Keratinocyte (primary cell): Measurements from ENCODE around the gene FAM136A. TPM values are rescaled to one million over a fixed set of nuclear protein-coding genes. Genes with fewer than 3 reads are reported as not detected.
"Not testable (repeated sequence)": the region's sequence is repeated elsewhere in the genome, so short reads cannot be mapped to it uniquely, and the experiment has no call there.

Experiments
- DNase-seq: peaks from one replicate; pipeline ENCODE4 v3.0.0-alpha.2; 2011; ENCODE audit warnings: low read depth, missing footprints, low spot score
- FAIRE-seq: peaks from 2 replicates; lab custom pipeline; 2011; peaks lifted over from hg19 to GRCh38; lab: Jason Lieb, UNC
- H2AFZ ChIP-seq: 2 replicates; pipeline ENCODE4 v1.6.0; 2012; ENCODE audit warnings: low read length, control low read depth, inconsistent platforms; ENCODE audit not compliant: control insufficient read depth
- H3K27ac ChIP-seq: 2 replicates; pipeline ENCODE4 v1.5.1; 2011; ENCODE audit warnings: low read length; ENCODE audit not compliant: control insufficient read depth, insufficient read depth
- H3K27me3 ChIP-seq: 3 replicates; pipeline ENCODE4 v1.6.0; 2011; ENCODE audit warnings: low read length; ENCODE audit not compliant: control insufficient read depth, insufficient read depth; ENCODE audit errors: extremely low read depth
- H3K36me3 ChIP-seq, 2 experiments: 2 replicates in 1 of 2; 3 replicates in 1 of 2; pipeline ENCODE4 v1.5.1; 2011; ENCODE audit warnings: low read length in 2 of 2, mild to moderate bottlenecking in 1 of 2; ENCODE audit not compliant: control insufficient read depth in 2 of 2, insufficient read depth in 2 of 2; ENCODE audit errors: extremely low read depth in 1 of 2
- H3K4me1 ChIP-seq: 3 replicates; pipeline ENCODE4 v1.5.1; 2011; ENCODE audit warnings: low read length; ENCODE audit not compliant: control insufficient read depth, insufficient read depth; ENCODE audit errors: extremely low read depth
- H3K4me2 ChIP-seq: 3 replicates; pipeline ENCODE4 v1.6.0; 2011; ENCODE audit warnings: low read depth, low read length; ENCODE audit not compliant: control insufficient read depth, insufficient read depth; ENCODE audit errors: extremely low read depth
- H3K4me3 ChIP-seq, 3 experiments: fragments of 200-600 bp in 1 of 3; sonication (generic) in 1 of 3; 2 replicates in 2 of 3; 3 replicates in 1 of 3; pipeline ENCODE4 v1.5.1; 2011 to 2016; ENCODE audit warnings: low read length in 3 of 3, mild to moderate bottlenecking in 3 of 3, control low read depth in 2 of 3, inconsistent platforms in 1 of 3, low read depth in 1 of 3, mixed read lengths in 1 of 3, mixed run types in 1 of 3, moderate library complexity in 1 of 3; ENCODE audit not compliant: control insufficient read depth in 2 of 3, insufficient read depth in 2 of 3; ENCODE audit errors: extremely low read depth in 1 of 3
- H3K79me2 ChIP-seq: 2 replicates; pipeline ENCODE4 v1.6.0; 2012; ENCODE audit warnings: low read length; ENCODE audit not compliant: control insufficient read depth, insufficient read depth
- H3K9ac ChIP-seq: 3 replicates; pipeline ENCODE4 v1.6.0; 2011; ENCODE audit warnings: low read length; ENCODE audit not compliant: control insufficient read depth, insufficient read depth; ENCODE audit errors: extremely low read depth
- H3K9me1 ChIP-seq: 3 replicates; pipeline ENCODE4 v1.6.0; 2011; ENCODE audit warnings: low read length; ENCODE audit not compliant: control insufficient read depth, insufficient read depth; ENCODE audit errors: extremely low read depth
- H3K9me3 ChIP-seq: 2 replicates; pipeline ENCODE4 v1.5.1; 2012; ENCODE audit warnings: low read depth, low read length; ENCODE audit not compliant: control insufficient read depth
- H4K20me1 ChIP-seq: 3 replicates; pipeline ENCODE4 v1.6.0; 2011; ENCODE audit warnings: low read length; ENCODE audit not compliant: control insufficient read depth, insufficient read depth; ENCODE audit errors: extremely low read depth
- CTCF ChIP-seq, 3 experiments: IDR thresholded peaks in 1 of 3; conservative IDR thresholded peaks in 1 of 3; optimal IDR thresholded peaks in 1 of 3; 2 replicates in 2 of 3; 3 replicates in 1 of 3; pipeline versions ENCODE3 to v1.5.1; 2011; ENCODE audit warnings: low read length in 3 of 3, mild to moderate bottlenecking in 3 of 3, moderate library complexity in 2 of 3, control low read depth in 1 of 3, inconsistent platforms in 1 of 3; ENCODE audit not compliant: insufficient read depth in 2 of 3; ENCODE audit errors: extremely low read depth in 1 of 3
- EZH2 ChIP-seq: IDR thresholded peaks from one replicate; pipeline ENCODE4 v1.6.1; 2012; ENCODE audit warnings: inconsistent platforms, mild to moderate bottlenecking, low read length, moderate library complexity
- dilution Hi-C: fragments of 300-500 bp; cut with MboI; formaldehyde crosslinking; loops from one replicate; pipeline ENCODE4 v1.7.0; 2020; ENCODE audit warnings: low sequenced_read_pairs; ENCODE audit not compliant: extremely low pct_ligation_motif_present
- polyA plus RNA-seq, 5 experiments: library from polyadenylated mRNA; depleted of rRNA in 3 of 5; stranded (reverse) in 3 of 5; stranded (forward) in 1 of 5; unstranded in 1 of 5; fragments of >200 nt; gene quantifications; 1 replicate in 1 of 5; 2 replicates in 3 of 5; 3 replicates in 1 of 5; pipeline versions ENCODE4 v1.2.1 to v1.2.3, GENCODE V29; 2011 to 2012; ENCODE audit warnings: missing spikeins in 2 of 5, low read depth in 1 of 5, low replicate concordance in 1 of 5

The FAM136A gene
- polyA plus RNA-seq, 1 donor (not counting 4 experiments of a cell fraction or from before 2014, with no cell fraction given) = 35.8 TPM

GRCh38 chr2:70304498-70304897 lies 2.6 kb upstream of the FAM136A start:
- peaks cover 0 to 2% of the 10 kb centered on the region in 2 experiments for H3K36me3 ChIP-seq
- peak overlapping the region; percentile 7 for H2AFZ ChIP-seq
- no peaks in the 10 kb centered on the region for H4K20me1 ChIP-seq
- no peaks in the 10 kb centered on the region for H3K9me3 ChIP-seq
- no peak overlapping the region for H3K4me3 ChIP-seq
- FAIRE-seq (no peak), DNase-seq (no peak)
- H3K9ac ChIP-seq = no peak overlapping the region
- no peaks in the 10 kb centered on the region for H3K27me3 ChIP-seq
- TF ChIP-seq CTCF (optimal IDR thresholded peaks at IDR 0.05 in 1 of 3, IDR thresholded peaks at IDR 0.05 in 1 of 3, conservative IDR thresholded peaks at IDR 0.05 in 1 of 3; ENCODE audit: extremely low read depth in 1 of 3, insufficient read depth in 2 of 3, low read length in 3 of 3) (no peak), EZH2 (no peak)
- no peaks in the 10 kb centered on the region for H3K9me1 ChIP-seq
- H3K27ac ChIP-seq = no peak overlapping the region
- H3K4me1 ChIP-seq = peaks cover 29% of the 10 kb centered on the region
- no peak overlapping the region for H3K4me2 ChIP-seq
- dilution Hi-C loops = loop anchor here (25.0 kb wide), 2 partner anchors 333 to 483 kb away; partner anchors contain the start of gene FIGLA
- H3K79me2 ChIP-seq = peaks cover 12% of the 10 kb centered on the region

GRCh38 chr2:70303186-70303585 lies 1.3 kb upstream of the FAM136A start:
- Histone ChIP-seq H3K9me3 (no peaks in the 10 kb centered on the region), H3K4me3 (no peak overlapping the region), H3K27me3 (no peaks in the 10 kb centered on the region), H2AFZ (no peak overlapping the region), H3K36me3 (peaks cover 4 to 6% of the 10 kb centered on the region in 2 experiments), H3K4me2 (no peak overlapping the region), H3K9ac (no peak overlapping the region), H3K27ac (no peak overlapping the region), H3K9me1 (no peaks in the 10 kb centered on the region), H4K20me1 (no peaks in the 10 kb centered on the region), H3K79me2 (peaks cover 12% of the 10 kb centered on the region), H3K4me1 (peaks cover 29% of the 10 kb centered on the region)
- TF ChIP-seq EZH2 (no peak), CTCF (optimal IDR thresholded peaks at IDR 0.05 in 1 of 3, IDR thresholded peaks at IDR 0.05 in 1 of 3, conservative IDR thresholded peaks at IDR 0.05 in 1 of 3; ENCODE audit: extremely low read depth in 1 of 3, insufficient read depth in 2 of 3, low read length in 3 of 3) (no peak)
- dilution Hi-C loops = loop anchor here (25.0 kb wide), 2 partner anchors 334 to 484 kb away; partner anchors contain the start of gene FIGLA
- FAIRE-seq (no peak), DNase-seq (no peak)

- not testable (repeated sequence) for H3K27me3 ChIP-seq, H3K36me3 ChIP-seq, H3K27ac ChIP-seq, DNase-seq, FAIRE-seq, H4K20me1 ChIP-seq, H3K9me1 ChIP-seq, H2AFZ ChIP-seq, H3K9ac ChIP-seq, H3K9me3 ChIP-seq
- dilution Hi-C loops = loop anchor here (25.0 kb wide), 2 partner anchors 335 to 485 kb away; partner anchors contain the start of gene FIGLA
- peak overlapping the region in 2 of 3 experiments; percentile 82 to 91 for H3K4me3 ChIP-seq
- peaks cover 29% of the 10 kb centered on the region for H3K4me1 ChIP-seq
- H3K4me2 ChIP-seq = peak overlapping the region; percentile 67
- H3K79me2 ChIP-seq = peaks cover 12% of the 10 kb centered on the region
Measured at GRCh38 chr2:70302195-70302546, 304 bp upstream of the FAM136A start.
